GM19025 (cell line): Measurements from ENCODE around the gene PLAGL1.
"Not testable (repeated sequence)": the region's sequence is repeated elsewhere in the genome, so short reads cannot be mapped to it uniquely, and the experiment has no call there.

Experiments used
- ATAC-seq: cut with Tn5 transposase; IDR thresholded peaks from one replicate; pipeline ENCODE4 v1.9.1; 2021; ENCODE audit warnings: mild to moderate bottlenecking, low read depth, moderate library complexity; ENCODE audit not compliant: unreplicated experiment

The PLAGL1 gene

GRCh38 chr6:144012534-144012933 is 4.5 kb upstream of the PLAGL1 start:
- ATAC-seq: no peak

- ATAC-seq: not testable (repeated sequence)
These were observed 1.6 kb upstream of the PLAGL1 start for GRCh38 chr6:144009628-144010027.

GRCh38 chr6:144008846-144009245 is 787 bp upstream of the PLAGL1 start:
- no peak for ATAC-seq

GRCh38 chr6:144007478-144008119 is 460 bp downstream of the PLAGL1 start:
- ATAC-seq: peak; percentile 30

GRCh38 chr6:144006736-144007477 is 1.2 kb downstream of the PLAGL1 start:
- no peak for ATAC-seq

GRCh38 chr6:143999406-143999805 is 8.7 kb downstream of the PLAGL1 start:
- ATAC-seq: no peak

- ATAC-seq: no peak
These were observed 9.4 kb downstream of the PLAGL1 start for GRCh38 chr6:143998686-143999085.

- ATAC-seq: no peak
These were observed 14.0 kb downstream of the PLAGL1 start for GRCh38 chr6:143993965-143994646.

GRCh38 chr6:143992285-143992684 is 15.8 kb downstream of the PLAGL1 start:
- no peak for ATAC-seq

- ATAC-seq: no peak
These were observed 21.5 kb downstream of the PLAGL1 start for GRCh38 chr6:143986463-143987065.

GRCh38 chr6:143984666-143985065 is 23.4 kb downstream of the PLAGL1 start:
- ATAC-seq: no peak

GRCh38 chr6:143982968-143983367 is 25.1 kb downstream of the PLAGL1 start:
- no peak for ATAC-seq

- ATAC-seq: no peak
These were observed 27.1 kb downstream of the PLAGL1 start for GRCh38 chr6:143980921-143981320.

- ATAC-seq: no peak
These were observed 31.2 kb downstream of the PLAGL1 start for GRCh38 chr6:143976806-143977349.

- no peak for ATAC-seq
These were observed 34.0 kb downstream of the PLAGL1 start for GRCh38 chr6:143974089-143974488.

GRCh38 chr6:143973097-143973966 is 34.7 kb downstream of the PLAGL1 start:
- no peak for ATAC-seq

- ATAC-seq: no peak
These were observed 36.4 kb downstream of the PLAGL1 start for GRCh38 chr6:143971482-143972205.

- no peak for ATAC-seq
These were observed 37.4 kb downstream of the PLAGL1 start for GRCh38 chr6:143970456-143971218.

GRCh38 chr6:143969077-143969476 is 39.0 kb downstream of the PLAGL1 start:
- no peak for ATAC-seq
